ENCODE data around the gene HDAC9.

Gene HDAC9

DNA sequence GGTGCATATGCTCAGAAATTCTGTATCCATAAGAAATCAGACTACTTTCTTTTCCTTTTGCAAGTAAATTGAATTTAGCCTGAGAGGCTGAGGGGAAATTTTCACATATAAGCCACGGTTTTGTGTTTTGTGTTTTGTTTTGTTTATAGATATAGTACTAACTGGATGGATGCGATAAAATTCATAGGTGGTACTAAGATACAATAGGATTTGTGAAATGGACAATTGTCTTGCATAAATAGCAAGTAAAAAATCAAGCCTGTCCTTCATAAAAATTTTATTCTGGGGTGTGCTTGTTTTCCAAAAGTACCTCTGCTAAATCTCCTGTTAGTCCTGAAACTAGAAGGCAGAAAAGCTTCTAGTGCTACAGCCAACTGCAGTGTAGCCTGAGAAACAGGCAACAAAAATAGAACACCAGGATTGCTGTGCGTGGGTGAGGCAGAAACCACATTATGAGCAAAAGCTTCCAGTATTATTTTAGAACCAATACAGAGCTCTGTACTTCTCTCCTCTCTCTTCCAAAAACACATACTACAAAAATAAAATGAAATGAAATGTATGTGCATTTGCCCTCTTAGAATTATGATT is 634 bp upstream of the HDAC9 start:
- H3K9me3 ChIP-seq (ENCODE audit: insufficient read depth, low read length): no peaks in the 10 kb centered on the region
- DNase-seq (ENCODE audit: low read depth, low spot score): no peak
- TF ChIP-seq ZNF274 (IDR thresholded peaks at IDR 0.05; ENCODE audit: low read depth, low read length) (no peak), YY1 (IDR thresholded peaks at IDR 0.05; ENCODE audit: insufficient read depth, insufficient read length) (no peak), SUZ12 (IDR thresholded peaks at IDR 0.05; ENCODE audit: extremely low read depth, insufficient read depth, insufficient read length) (no peak)
- H3K9ac ChIP-seq (ENCODE audit: insufficient read length, low read depth): no peak overlapping the region
- no peaks in the 10 kb centered on the region for H3K27me3 ChIP-seq (ENCODE audit: insufficient read depth, insufficient read length)
- H3K4me3 ChIP-seq (ENCODE audit: insufficient read length, low read depth): no peak overlapping the region
- no peaks in the 10 kb centered on the region for H3K4me1 ChIP-seq (ENCODE audit: insufficient read depth, insufficient read length)
- H3K36me3 ChIP-seq (ENCODE audit: insufficient read depth, insufficient read length, low read length): no peaks in the 10 kb centered on the region

DNA sequence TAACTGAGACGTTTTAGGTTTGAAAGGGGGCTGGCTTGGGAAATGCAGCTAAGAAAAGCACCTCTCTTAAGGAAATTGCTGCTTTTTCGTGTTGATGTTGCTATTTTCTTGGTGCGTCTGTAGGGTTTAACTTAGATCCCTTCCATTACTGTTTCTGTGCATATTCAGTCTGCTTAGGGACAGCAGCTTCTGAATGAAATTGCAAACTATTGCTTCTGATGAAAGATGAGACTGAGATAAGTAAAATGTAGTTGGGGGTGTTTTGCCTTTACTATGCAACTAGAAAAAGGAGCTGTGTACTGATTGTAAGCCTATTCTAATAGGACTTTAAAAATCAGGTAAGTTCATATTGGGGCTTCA is 772 bp downstream of the HDAC9 start:
- TF ChIP-seq SUZ12 (IDR thresholded peaks at IDR 0.05; ENCODE audit: extremely low read depth, insufficient read depth, insufficient read length) (no peak), ZNF274 (IDR thresholded peaks at IDR 0.05; ENCODE audit: low read depth, low read length) (no peak), YY1 (IDR thresholded peaks at IDR 0.05; ENCODE audit: insufficient read depth, insufficient read length) (no peak)
- no peaks in the 10 kb centered on the region for H3K27me3 ChIP-seq (ENCODE audit: insufficient read depth, insufficient read length)
- no peaks in the 10 kb centered on the region for H3K4me1 ChIP-seq (ENCODE audit: insufficient read depth, insufficient read length)
- DNase-seq (ENCODE audit: low read depth, low spot score): no peak
- no peaks in the 10 kb centered on the region for H3K9me3 ChIP-seq (ENCODE audit: insufficient read depth, low read length)
- H3K4me3 ChIP-seq (ENCODE audit: insufficient read length, low read depth): peak overlapping the region; percentile 57
- peak overlapping the region; percentile 70 for H3K9ac ChIP-seq (ENCODE audit: insufficient read length, low read depth)
- H3K36me3 ChIP-seq (ENCODE audit: insufficient read depth, insufficient read length, low read length): no peaks in the 10 kb centered on the region

GRCh38 chr7:18497082-18497481 is 1.5 kb downstream of the HDAC9 start:
- DNase-seq (ENCODE audit: low read depth, low spot score): no peak
- Histone ChIP-seq H3K9ac (ENCODE audit: insufficient read length, low read depth) (peak overlapping the region; percentile 70), H3K4me3 (ENCODE audit: insufficient read length, low read depth) (peak overlapping the region; percentile 57), H3K9me3 (ENCODE audit: insufficient read depth, low read length) (no peaks in the 10 kb centered on the region), H3K27me3 (ENCODE audit: insufficient read depth, insufficient read length) (no peaks in the 10 kb centered on the region), H3K36me3 (ENCODE audit: insufficient read depth, insufficient read length, low read length) (no peaks in the 10 kb centered on the region), H3K4me1 (ENCODE audit: insufficient read depth, insufficient read length) (no peaks in the 10 kb centered on the region)
- TF ChIP-seq ZNF274 (IDR thresholded peaks at IDR 0.05; ENCODE audit: low read depth, low read length) (no peak), YY1 (IDR thresholded peaks at IDR 0.05; ENCODE audit: insufficient read depth, insufficient read length) (no peak), SUZ12 (IDR thresholded peaks at IDR 0.05; ENCODE audit: extremely low read depth, insufficient read depth, insufficient read length) (no peak)

DNA sequence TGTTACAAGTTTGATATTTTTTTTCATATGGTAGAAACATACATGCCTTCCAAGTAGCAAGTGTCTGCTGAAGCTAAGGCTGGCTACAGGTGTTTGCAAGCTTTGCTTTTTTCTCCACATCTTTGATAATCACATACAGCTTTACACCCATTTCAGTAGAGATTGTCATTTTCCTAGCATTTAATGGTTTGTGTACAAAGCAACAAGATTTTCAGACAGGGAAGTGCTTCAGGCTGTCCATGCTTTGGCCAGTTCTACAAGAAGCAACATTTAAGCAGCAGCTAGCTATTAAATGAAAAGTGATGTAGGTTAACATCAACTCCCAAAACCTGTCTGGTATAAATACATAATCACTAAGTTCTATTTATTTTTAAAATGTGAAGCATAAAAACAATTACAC is 2.3 kb downstream of the HDAC9 start:
- no peaks in the 10 kb centered on the region for H3K4me1 ChIP-seq (ENCODE audit: insufficient read depth, insufficient read length)
- no peak overlapping the region for H3K4me3 ChIP-seq (ENCODE audit: insufficient read length, low read depth)
- no peaks in the 10 kb centered on the region for H3K36me3 ChIP-seq (ENCODE audit: insufficient read depth, insufficient read length, low read length)
- TF ChIP-seq YY1 (IDR thresholded peaks at IDR 0.05; ENCODE audit: insufficient read depth, insufficient read length) (no peak), ZNF274 (IDR thresholded peaks at IDR 0.05; ENCODE audit: low read depth, low read length) (no peak), SUZ12 (IDR thresholded peaks at IDR 0.05; ENCODE audit: extremely low read depth, insufficient read depth, insufficient read length) (no peak)
- no peak for DNase-seq (ENCODE audit: low read depth, low spot score)
- no peaks in the 10 kb centered on the region for H3K9me3 ChIP-seq (ENCODE audit: insufficient read depth, low read length)
- no peaks in the 10 kb centered on the region for H3K27me3 ChIP-seq (ENCODE audit: insufficient read depth, insufficient read length)
- H3K9ac ChIP-seq (ENCODE audit: insufficient read length, low read depth): no peak overlapping the region

GRCh38 chr7:18498341-18498740 is 2.8 kb downstream of the HDAC9 start:
- Histone ChIP-seq H3K4me1 (ENCODE audit: insufficient read depth, insufficient read length) (no peaks in the 10 kb centered on the region), H3K9ac (ENCODE audit: insufficient read length, low read depth) (no peak overlapping the region), H3K27me3 (ENCODE audit: insufficient read depth, insufficient read length) (no peaks in the 10 kb centered on the region), H3K4me3 (ENCODE audit: insufficient read length, low read depth) (no peak overlapping the region), H3K9me3 (ENCODE audit: insufficient read depth, low read length) (no peaks in the 10 kb centered on the region), H3K36me3 (ENCODE audit: insufficient read depth, insufficient read length, low read length) (no peaks in the 10 kb centered on the region)
- TF ChIP-seq ZNF274 (IDR thresholded peaks at IDR 0.05; ENCODE audit: low read depth, low read length) (no peak), YY1 (IDR thresholded peaks at IDR 0.05; ENCODE audit: insufficient read depth, insufficient read length) (no peak), SUZ12 (IDR thresholded peaks at IDR 0.05; ENCODE audit: extremely low read depth, insufficient read depth, insufficient read length) (no peak)
- no peak for DNase-seq (ENCODE audit: low read depth, low spot score)

DNA sequence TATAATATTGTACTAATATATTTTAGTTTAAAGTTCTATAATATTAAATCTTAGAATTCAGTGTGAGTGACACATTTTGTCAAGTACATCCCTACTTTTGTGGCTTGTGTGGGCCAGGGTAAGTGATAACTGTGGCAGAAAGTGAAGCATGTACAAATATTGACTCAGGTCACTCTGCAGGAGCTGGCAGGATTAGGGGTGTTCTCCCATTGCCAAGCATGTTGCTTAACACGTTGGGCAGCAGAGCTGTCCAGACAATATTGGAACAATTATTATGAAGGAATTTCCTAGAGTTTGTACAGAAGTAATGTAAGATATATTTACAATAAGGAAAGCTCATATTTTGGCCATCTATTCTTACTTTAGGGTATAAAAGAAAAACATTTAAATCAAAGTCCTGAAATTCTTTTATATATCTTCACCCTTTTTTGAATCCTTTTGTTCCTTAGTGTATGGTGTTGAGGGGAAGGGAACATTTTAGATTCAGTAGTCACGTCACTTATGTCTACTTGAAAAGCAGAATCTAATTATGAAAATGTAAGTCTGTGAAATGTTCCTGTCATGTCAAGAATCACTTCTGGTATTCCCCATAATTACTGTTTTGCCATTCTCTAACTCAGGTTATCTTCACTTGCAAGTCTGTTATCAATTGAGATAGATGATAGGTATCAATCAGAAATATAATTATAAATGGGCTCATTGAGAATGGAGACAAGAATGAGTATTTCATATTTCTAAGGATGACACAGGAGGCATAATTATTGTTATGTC is 4.0 kb downstream of the HDAC9 start:
- H3K4me1 ChIP-seq (ENCODE audit: insufficient read depth, insufficient read length): no peaks in the 10 kb centered on the region
- H3K9me3 ChIP-seq (ENCODE audit: insufficient read depth, low read length): no peaks in the 10 kb centered on the region
- no peak overlapping the region for H3K9ac ChIP-seq (ENCODE audit: insufficient read length, low read depth)
- no peaks in the 10 kb centered on the region for H3K36me3 ChIP-seq (ENCODE audit: insufficient read depth, insufficient read length, low read length)
- no peak for DNase-seq (ENCODE audit: low read depth, low spot score)
- no peak for TF ChIP-seq SUZ12 (IDR thresholded peaks at IDR 0.05; ENCODE audit: extremely low read depth, insufficient read depth, insufficient read length)
- no peak for TF ChIP-seq ZNF274 (IDR thresholded peaks at IDR 0.05; ENCODE audit: low read depth, low read length)
- TF ChIP-seq YY1 (IDR thresholded peaks at IDR 0.05; ENCODE audit: insufficient read depth, insufficient read length): no peak
- H3K27me3 ChIP-seq (ENCODE audit: insufficient read depth, insufficient read length): no peaks in the 10 kb centered on the region
- no peak overlapping the region for H3K4me3 ChIP-seq (ENCODE audit: insufficient read length, low read depth)

DNA sequence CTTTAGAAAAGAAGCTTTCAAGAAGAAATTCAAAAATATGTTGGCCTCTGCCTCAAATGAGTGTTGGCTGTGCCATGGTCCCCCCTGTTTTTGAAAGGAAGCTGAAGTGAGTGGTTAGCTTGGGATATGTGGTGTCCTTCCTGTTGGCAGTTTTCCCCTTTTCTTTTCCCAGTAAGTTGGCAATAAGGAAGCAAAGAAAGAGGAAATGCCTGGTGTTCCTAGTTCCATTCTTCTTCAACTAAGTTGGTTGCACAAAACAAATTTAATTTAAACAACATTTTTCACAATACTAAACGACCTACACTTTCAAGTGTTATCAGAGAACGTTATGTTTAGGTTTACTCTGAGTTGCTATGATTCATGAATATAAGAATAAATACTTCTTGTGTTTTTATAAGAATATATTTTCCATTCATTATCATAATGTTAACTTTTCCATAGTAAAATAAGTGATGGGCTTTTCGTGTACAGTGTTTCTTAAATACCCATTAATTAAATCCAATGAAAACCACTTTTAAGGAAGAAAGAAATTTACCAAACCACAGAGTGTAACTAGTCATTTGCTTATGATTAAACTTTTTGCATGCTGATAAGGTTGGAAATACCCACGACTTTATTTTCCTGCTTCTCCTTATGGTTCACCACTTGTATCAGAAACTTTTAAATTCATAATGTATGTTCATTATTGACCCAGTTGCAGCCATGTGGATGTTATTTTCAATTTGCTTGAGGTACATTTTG is 7.7 kb downstream of the HDAC9 start:
- Histone ChIP-seq H3K9ac (ENCODE audit: insufficient read length, low read depth) (no peak overlapping the region), H3K27me3 (ENCODE audit: insufficient read depth, insufficient read length) (no peaks in the 10 kb centered on the region), H3K36me3 (ENCODE audit: insufficient read depth, insufficient read length, low read length) (no peaks in the 10 kb centered on the region), H3K4me1 (ENCODE audit: insufficient read depth, insufficient read length) (no peaks in the 10 kb centered on the region), H3K9me3 (ENCODE audit: insufficient read depth, low read length) (no peaks in the 10 kb centered on the region), H3K4me3 (ENCODE audit: insufficient read length, low read depth) (no peak overlapping the region)
- no peak for DNase-seq (ENCODE audit: low read depth, low spot score)
- TF ChIP-seq SUZ12 (IDR thresholded peaks at IDR 0.05; ENCODE audit: extremely low read depth, insufficient read depth, insufficient read length) (no peak), YY1 (IDR thresholded peaks at IDR 0.05; ENCODE audit: insufficient read depth, insufficient read length) (no peak), ZNF274 (IDR thresholded peaks at IDR 0.05; ENCODE audit: low read depth, low read length) (no peak)
